HepG2 (cell line): ENCODE results near the gene MYL11. TPM values are rescaled to one million over a fixed set of nuclear protein-coding genes. Genes with fewer than 3 reads are reported as not detected.

ENCODE experiments used
- ARNTL ChIP-seq: sonication (generic); formaldehyde crosslinking; IDR thresholded peaks from 2 replicates; pipeline ENCODE4 v1.4.0; 2020; ENCODE audit warnings: mild to moderate bottlenecking, missing genetic modification reagents
- CBX1 ChIP-seq: IDR thresholded peaks from one replicate; pipeline ENCODE4 v1.6.1; 2016; ENCODE audit warnings: antibody characterized with exemption, low read depth
- FIP1L1 ChIP-seq: fragments of 200-400 bp; formaldehyde crosslinking; IDR thresholded peaks from 2 replicates; pipeline ENCODE4 v1.6.1; 2018; ENCODE audit warnings: low read depth, mild to moderate bottlenecking, low read length, moderate library complexity, borderline replicate concordance; ENCODE audit not compliant: insufficient read depth
- JUND ChIP-seq: sonication (generic); formaldehyde crosslinking; IDR thresholded peaks from 2 replicates; pipeline ENCODE4 v1.8.0; 2022; ENCODE audit warnings: mild to moderate bottlenecking, missing genetic modification reagents
- KMT2B ChIP-seq: IDR thresholded peaks from 2 replicates; pipeline ENCODE4 v1.6.1; 2016; ENCODE audit warnings: missing genetic modification reagents, missing compliant biosample characterization
- PAX8 ChIP-seq: sonication (generic); formaldehyde crosslinking; IDR thresholded peaks from 2 replicates; pipeline ENCODE4 v1.8.0; 2022; ENCODE audit warnings: mild to moderate bottlenecking, missing genetic modification reagents, borderline replicate concordance
- SMAD1 ChIP-seq: sonication (generic); formaldehyde crosslinking; IDR thresholded peaks from 2 replicates; pipeline ENCODE4 v1.4.0; 2020; ENCODE audit warnings: missing genetic modification reagents, low read depth, mild to moderate bottlenecking, borderline replicate concordance
- SOX5 ChIP-seq: IDR thresholded peaks from 2 replicates; pipeline ENCODE4 v1.6.1; 2016; ENCODE audit warnings: borderline replicate concordance
- SP2 ChIP-seq: sonication (generic); formaldehyde crosslinking; IDR thresholded peaks from 2 replicates; pipeline ENCODE4 v1.5.1; 2020; ENCODE audit warnings: mild to moderate bottlenecking, missing genetic modification reagents
- STAG1 ChIP-seq: sonication (generic); formaldehyde crosslinking; IDR thresholded peaks from 2 replicates; pipeline ENCODE4 v1.4.0; 2020; ENCODE audit warnings: missing genetic modification reagents
- ZFP82 ChIP-seq: sonication (generic); formaldehyde crosslinking; IDR thresholded peaks from 2 replicates; pipeline ENCODE4 v1.5.1; 2020; ENCODE audit warnings: mild to moderate bottlenecking, missing genetic modification reagents, borderline replicate concordance
- ZFX ChIP-seq: sonication (generic); formaldehyde crosslinking; IDR thresholded peaks from 2 replicates; pipeline ENCODE4 v1.4.0; 2020; ENCODE audit warnings: mild to moderate bottlenecking, low read depth, missing genetic modification reagents, moderate library complexity
- ZKSCAN5 ChIP-seq: sonication (generic); formaldehyde crosslinking; IDR thresholded peaks from 2 replicates; pipeline ENCODE4 v1.5.1; 2020; ENCODE audit warnings: mild to moderate bottlenecking, missing genetic modification reagents
- ZNF274 ChIP-seq: sonication (generic); formaldehyde crosslinking; IDR thresholded peaks from 2 replicates; pipeline ENCODE4 v1.5.1; 2020; ENCODE audit warnings: mild to moderate bottlenecking, missing genetic modification reagents
- ZNF282 ChIP-seq: fragments of 450-650 bp; IDR thresholded peaks from 2 replicates; pipeline ENCODE4 v1.6.1; 2018; ENCODE audit not compliant: partially characterized antibody
- ZNF329 ChIP-seq: sonication (generic); formaldehyde crosslinking; IDR thresholded peaks from 2 replicates; pipeline ENCODE4 v1.9.0; 2021; ENCODE audit warnings: low read depth, mild to moderate bottlenecking, missing genetic modification reagents
- ZNF589 ChIP-seq: sonication (generic); formaldehyde crosslinking; conservative IDR thresholded peaks from 2 replicates; pipeline ENCODE4 v1.8.0; 2022; ENCODE audit warnings: mild to moderate bottlenecking, moderate library complexity, missing genetic modification reagents
- ZNF713 ChIP-seq: sonication (generic); formaldehyde crosslinking; IDR thresholded peaks from 2 replicates; pipeline ENCODE4 v1.4.0; 2020; ENCODE audit warnings: mild to moderate bottlenecking, missing genetic modification reagents
- ZNF772 ChIP-seq: sonication (generic); formaldehyde crosslinking; IDR thresholded peaks from 2 replicates; pipeline ENCODE4 v1.5.0; 2020; ENCODE audit warnings: mild to moderate bottlenecking, missing genetic modification reagents
- ZSCAN20 ChIP-seq: sonication (generic); formaldehyde crosslinking; IDR thresholded peaks from 2 replicates; pipeline ENCODE4 v1.4.0; 2020; ENCODE audit warnings: missing genetic modification reagents, mild to moderate bottlenecking, borderline replicate concordance
- polyA plus RNA-seq, 8 experiments: library from polyadenylated mRNA; depleted of rRNA in 3 of 8; stranded (reverse) in 7 of 8; unstranded in 1 of 8; fragments of >200 nt; fragmentation: Illumina TruSeq in 4 of 8; extraction: Trizol in 4 of 8; gene quantifications; 2 replicates each; pipeline versions ENCODE4 v1.2.1 to v1.2.3, GENCODE V29; 2011 to 2016; ENCODE audit warnings: low read depth in 4 of 8, missing spikeins in 1 of 8, mixed read lengths in 1 of 8; ENCODE audit not compliant: insufficient read depth in 1 of 8
- total RNA-seq, 5 experiments: library from RNA; depleted of rRNA; stranded (reverse); fragments of >200 nt; fragmentation: Illumina TruSeq; extraction: Trizol; gene quantifications; 2 replicates each; pipeline ENCODE4 v1.2.3, GENCODE V29; 2016; ENCODE audit warnings: low read depth in 1 of 5
- TF ChIP-seq, protein P1 (sequence below): sonication (generic); formaldehyde crosslinking; IDR thresholded peaks from 2 replicates; pipeline ENCODE4 v1.8.1; 2023; ENCODE audit warnings: mild to moderate bottlenecking, missing genetic modification reagents
- TF ChIP-seq, protein P2 (sequence below): IDR thresholded peaks from 2 replicates; pipeline ENCODE4 v1.6.1; 2016; ENCODE audit warnings: low read depth, missing genetic modification reagents, missing compliant biosample characterization
- TF ChIP-seq, protein P3 (sequence below): IDR thresholded peaks from 2 replicates; pipeline ENCODE4 v1.6.1; 2016

MYL11 gene
- total and polyA plus RNA-seq, 2 of the 13 experiments (the other 11 are each of a cell fraction or from before 2014, with no cell fraction given), result not detected

DNA sequence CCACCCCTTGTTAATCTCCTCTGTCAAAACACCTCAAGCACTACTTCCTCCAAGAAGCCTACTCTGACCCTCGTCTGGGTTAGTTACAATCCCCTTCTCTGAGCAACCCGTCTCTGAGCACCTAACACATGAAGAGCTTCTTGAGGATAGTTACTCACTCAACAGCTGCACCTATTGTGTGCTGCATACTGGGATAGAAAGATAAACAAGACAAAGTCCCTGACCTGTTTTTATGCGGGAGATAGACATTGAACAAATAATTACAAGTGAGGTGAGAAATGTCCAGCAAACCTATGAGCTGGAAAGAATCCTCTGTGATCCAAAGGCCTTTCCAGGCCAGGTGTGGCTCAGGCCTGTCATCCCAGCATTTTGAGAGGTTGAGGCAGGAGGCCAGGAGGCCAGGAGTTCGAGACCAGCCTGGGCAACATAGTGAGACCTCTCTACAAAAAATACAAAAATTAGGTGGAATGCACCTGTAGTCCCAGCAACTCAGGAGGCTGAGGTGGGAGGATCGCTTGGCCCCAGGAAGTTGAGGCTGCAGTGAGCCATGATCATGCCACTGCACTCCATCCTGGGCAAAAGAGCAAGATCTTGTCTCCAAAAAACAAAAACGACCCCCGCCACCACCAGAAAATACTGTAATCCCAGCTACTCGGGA, 27.3 kb downstream of the MYL11 start (continued):
- TF ChIP-seq SMAD1 (CRISPR knock-in tag), result no peak
- TF ChIP-seq JUND (CRISPR knock-in tag), result no peak
- TF ChIP-seq, protein P1, sequence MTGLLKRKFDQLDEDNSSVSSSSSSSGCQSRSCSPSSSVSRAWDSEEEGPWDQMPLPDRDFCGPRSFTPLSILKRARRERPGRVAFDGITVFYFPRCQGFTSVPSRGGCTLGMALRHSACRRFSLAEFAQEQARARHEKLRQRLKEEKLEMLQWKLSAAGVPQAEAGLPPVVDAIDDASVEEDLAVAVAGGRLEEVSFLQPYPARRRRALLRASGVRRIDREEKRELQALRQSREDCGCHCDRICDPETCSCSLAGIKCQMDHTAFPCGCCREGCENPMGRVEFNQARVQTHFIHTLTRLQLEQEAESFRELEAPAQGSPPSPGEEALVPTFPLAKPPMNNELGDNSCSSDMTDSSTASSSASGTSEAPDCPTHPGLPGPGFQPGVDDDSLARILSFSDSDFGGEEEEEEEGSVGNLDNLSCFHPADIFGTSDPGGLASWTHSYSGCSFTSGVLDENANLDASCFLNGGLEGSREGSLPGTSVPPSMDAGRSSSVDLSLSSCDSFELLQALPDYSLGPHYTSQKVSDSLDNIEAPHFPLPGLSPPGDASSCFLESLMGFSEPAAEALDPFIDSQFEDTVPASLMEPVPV (CRISPR knock-in tag), result 0 out of 2 replicates have a peak, but pooled peaks have one; percentile 65
- no peak for TF ChIP-seq ZNF329 (CRISPR knock-in tag)
- peak; percentile 34; the same call in 1 of the 2 replicates for TF ChIP-seq KMT2B (CRISPR knock-in tag)
- peak; percentile 96 for TF ChIP-seq SOX5 (CRISPR knock-in tag)
- peak; percentile 31; the same call in 1 of the 2 replicates for TF ChIP-seq ZNF274
- TF ChIP-seq ZKSCAN5 (CRISPR knock-in tag), result peak; percentile 69; the same call in 1 of the 2 replicates
- peak; percentile 80; the same call in 1 of the 2 replicates for TF ChIP-seq ZSCAN20 (CRISPR knock-in tag)
- TF ChIP-seq CBX1, result peak; percentile 97
- no peak for TF ChIP-seq FIP1L1
- TF ChIP-seq ZNF713 (CRISPR knock-in tag), result peak; percentile 64; the same call in 1 of the 2 replicates
- TF ChIP-seq PAX8 (CRISPR knock-in tag), result no peak
- 0 out of 2 replicates have a peak, but pooled peaks have one; percentile 9 for TF ChIP-seq STAG1 (CRISPR knock-in tag)
- peak; percentile 32; the same call in 1 of the 2 replicates for TF ChIP-seq ARNTL (CRISPR knock-in tag)
- TF ChIP-seq, protein P2, sequence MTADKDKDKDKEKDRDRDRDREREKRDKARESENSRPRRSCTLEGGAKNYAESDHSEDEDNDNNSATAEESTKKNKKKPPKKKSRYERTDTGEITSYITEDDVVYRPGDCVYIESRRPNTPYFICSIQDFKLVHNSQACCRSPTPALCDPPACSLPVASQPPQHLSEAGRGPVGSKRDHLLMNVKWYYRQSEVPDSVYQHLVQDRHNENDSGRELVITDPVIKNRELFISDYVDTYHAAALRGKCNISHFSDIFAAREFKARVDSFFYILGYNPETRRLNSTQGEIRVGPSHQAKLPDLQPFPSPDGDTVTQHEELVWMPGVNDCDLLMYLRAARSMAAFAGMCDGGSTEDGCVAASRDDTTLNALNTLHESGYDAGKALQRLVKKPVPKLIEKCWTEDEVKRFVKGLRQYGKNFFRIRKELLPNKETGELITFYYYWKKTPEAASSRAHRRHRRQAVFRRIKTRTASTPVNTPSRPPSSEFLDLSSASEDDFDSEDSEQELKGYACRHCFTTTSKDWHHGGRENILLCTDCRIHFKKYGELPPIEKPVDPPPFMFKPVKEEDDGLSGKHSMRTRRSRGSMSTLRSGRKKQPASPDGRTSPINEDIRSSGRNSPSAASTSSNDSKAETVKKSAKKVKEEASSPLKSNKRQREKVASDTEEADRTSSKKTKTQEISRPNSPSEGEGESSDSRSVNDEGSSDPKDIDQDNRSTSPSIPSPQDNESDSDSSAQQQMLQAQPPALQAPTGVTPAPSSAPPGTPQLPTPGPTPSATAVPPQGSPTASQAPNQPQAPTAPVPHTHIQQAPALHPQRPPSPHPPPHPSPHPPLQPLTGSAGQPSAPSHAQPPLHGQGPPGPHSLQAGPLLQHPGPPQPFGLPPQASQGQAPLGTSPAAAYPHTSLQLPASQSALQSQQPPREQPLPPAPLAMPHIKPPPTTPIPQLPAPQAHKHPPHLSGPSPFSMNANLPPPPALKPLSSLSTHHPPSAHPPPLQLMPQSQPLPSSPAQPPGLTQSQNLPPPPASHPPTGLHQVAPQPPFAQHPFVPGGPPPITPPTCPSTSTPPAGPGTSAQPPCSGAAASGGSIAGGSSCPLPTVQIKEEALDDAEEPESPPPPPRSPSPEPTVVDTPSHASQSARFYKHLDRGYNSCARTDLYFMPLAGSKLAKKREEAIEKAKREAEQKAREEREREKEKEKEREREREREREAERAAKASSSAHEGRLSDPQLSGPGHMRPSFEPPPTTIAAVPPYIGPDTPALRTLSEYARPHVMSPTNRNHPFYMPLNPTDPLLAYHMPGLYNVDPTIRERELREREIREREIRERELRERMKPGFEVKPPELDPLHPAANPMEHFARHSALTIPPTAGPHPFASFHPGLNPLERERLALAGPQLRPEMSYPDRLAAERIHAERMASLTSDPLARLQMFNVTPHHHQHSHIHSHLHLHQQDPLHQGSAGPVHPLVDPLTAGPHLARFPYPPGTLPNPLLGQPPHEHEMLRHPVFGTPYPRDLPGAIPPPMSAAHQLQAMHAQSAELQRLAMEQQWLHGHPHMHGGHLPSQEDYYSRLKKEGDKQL (CRISPR knock-in tag), result 0 out of 2 replicates have a peak, but pooled peaks have one; percentile 47
- TF ChIP-seq ZNF589 (CRISPR knock-in tag), result no peak
- TF ChIP-seq ZNF282, result no peak
- no peak for TF ChIP-seq SP2 (CRISPR knock-in tag)
- TF ChIP-seq, protein P3, sequence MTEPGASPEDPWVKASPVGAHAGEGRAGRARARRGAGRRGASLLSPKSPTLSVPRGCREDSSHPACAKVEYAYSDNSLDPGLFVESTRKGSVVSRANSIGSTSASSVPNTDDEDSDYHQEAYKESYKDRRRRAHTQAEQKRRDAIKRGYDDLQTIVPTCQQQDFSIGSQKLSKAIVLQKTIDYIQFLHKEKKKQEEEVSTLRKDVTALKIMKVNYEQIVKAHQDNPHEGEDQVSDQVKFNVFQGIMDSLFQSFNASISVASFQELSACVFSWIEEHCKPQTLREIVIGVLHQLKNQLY (CRISPR knock-in tag), result 0 out of 2 replicates have a peak, but pooled peaks have one; percentile 27
- TF ChIP-seq ZNF772, result no peak; the same call in 1 of the 2 replicates
- peak; percentile 75; the same call in 1 of the 2 replicates for TF ChIP-seq ZFP82 (CRISPR knock-in tag)
- TF ChIP-seq ZFX (CRISPR knock-in tag), result peak; percentile 93
